BJ (cell line): Measurements from ENCODE around the gene RAVER1. TPM values are rescaled to one million over a fixed set of nuclear protein-coding genes. Genes with fewer than 3 reads are reported as not detected.
"Not testable (repeated sequence)": the region's sequence is repeated elsewhere in the genome, so short reads cannot be mapped to it uniquely, and the experiment has no call there.

ENCODE experiments used
- CTCF ChIA-PET: fragments of 350-600 bp; formaldehyde crosslinking; extraction: SDS; loops from one replicate; lab custom pipeline; 2021; ENCODE audit warnings: antibody characterized with exemption, inconsistent platforms; lab: Yijun Ruan, JAX
- POLR2A ChIA-PET: fragments of 300-600 bp; sonication (Branson Sonifier 250); formaldehyde crosslinking; extraction: SDS; loops from one replicate; lab custom pipeline; 2021; ENCODE audit warnings: antibody characterized with exemption; lab: Charles Lee
- DNase-seq: peaks from one replicate; pipeline ENCODE4 v3.0.0-alpha.2; 2011; ENCODE audit warnings: low read depth
- H3K27me3 ChIP-seq: 2 replicates; pipeline ENCODE4 v1.6.0; 2011; ENCODE audit warnings: low read length; ENCODE audit not compliant: control insufficient read depth, insufficient read depth
- H3K36me3 ChIP-seq: 2 replicates; pipeline ENCODE4 v1.5.1; 2011; ENCODE audit warnings: low read length; ENCODE audit not compliant: control insufficient read depth, insufficient read depth
- H3K4me3 ChIP-seq: 2 replicates; pipeline ENCODE4 v1.5.1; 2011; ENCODE audit warnings: low read depth, mild to moderate bottlenecking, control low read depth, low read length
- CTCF ChIP-seq: IDR thresholded peaks from 2 replicates; pipeline ENCODE4 v1.5.1; 2011; ENCODE audit warnings: low read depth, mild to moderate bottlenecking, control low read depth, inconsistent platforms, low read length, moderate library complexity; ENCODE audit not compliant: insufficient read depth
- polyA plus RNA-seq: library from polyadenylated mRNA; depleted of rRNA; stranded (reverse); fragments of >200 nt; gene quantifications from 2 replicates; pipeline ENCODE4 v1.2.3, GENCODE V29; 2011

The RAVER1 gene
- polyA plus RNA-seq, 1 experiment: 5.1 TPM

- TF ChIP-seq CTCF: no peak
- Histone ChIP-seq H3K36me3 (peaks cover 15% of the 10 kb centered on the region), H3K27me3 (0 out of 2 replicates have a peak, but pooled peaks cover 2% of the 10 kb centered on the region), H3K4me3 (no peak overlapping the region)
- ChIA-PET CTCF (interaction anchor here (0.7 kb wide), 1 partner anchor 26 kb away, joined by 3 read pairs; no protein-coding TSS in a partner anchor), POLR2A (no interaction called here)
- no peak for DNase-seq
Observed at GRCh38 chr19:10284960-10285278, 48.4 kb downstream of the RAVER1 start.

GRCh38 chr19:10284065-10284959 lies 49.0 kb downstream of the RAVER1 start:
- CTCF ChIA-PET: interaction anchor here (0.8 to 1.7 kb wide), 2 partner anchors 11 to 105 kb away, joined by 3 to 5 read pairs; no protein-coding TSS in a partner anchor
- H3K4me3 ChIP-seq: no peak overlapping the region
- POLR2A ChIA-PET: no interaction called here
- H3K27me3 ChIP-seq: 0 out of 2 replicates have a peak, but pooled peaks cover 2% of the 10 kb centered on the region
- TF ChIP-seq CTCF: no peak
- H3K36me3 ChIP-seq: peaks cover 18% of the 10 kb centered on the region
- DNase-seq: no peak

GRCh38 chr19:10283301-10284064 lies 49.8 kb downstream of the RAVER1 start:
- no peak for TF ChIP-seq CTCF
- 0 out of 2 replicates have a peak, but pooled peaks cover 2% of the 10 kb centered on the region for H3K27me3 ChIP-seq
- H3K36me3 ChIP-seq: peaks cover 23% of the 10 kb centered on the region
- no peak overlapping the region for H3K4me3 ChIP-seq
- CTCF ChIA-PET: interaction anchor here (1.7 kb wide), 1 partner anchor 105 kb away, joined by 5 read pairs; no protein-coding TSS in a partner anchor
- no peak for DNase-seq
- POLR2A ChIA-PET: no interaction called here

GRCh38 chr19:10282043-10282442 lies 51.3 kb downstream of the RAVER1 start:
- peaks cover 23% of the 10 kb centered on the region for H3K36me3 ChIP-seq
- H3K27me3 ChIP-seq, H3K4me3 ChIP-seq, DNase-seq, POLR2A ChIA-PET, CTCF ChIA-PET: not testable (repeated sequence)

GRCh38 chr19:10279737-10280442 lies 53.4 kb downstream of the RAVER1 start:
- no peaks in the 10 kb centered on the region for H3K27me3 ChIP-seq
- no peak overlapping the region for H3K4me3 ChIP-seq
- CTCF ChIA-PET: interaction anchor here (0.6 to 3.0 kb wide), 5 partner anchors 9 to 183 kb away, joined by 3 to 13 read pairs (median 5); partner anchors contain the start of gene ICAM1
- no peak for TF ChIP-seq CTCF
- no peak for DNase-seq
- H3K36me3 ChIP-seq: peaks cover 21% of the 10 kb centered on the region
- POLR2A ChIA-PET: interaction anchor here (1.2 kb wide), 1 partner anchor 10 kb away, joined by 3 read pairs; the partner anchor contains the start of gene ICAM5
